NCI-H1694 (cell line): ENCODE measurements around the gene UTF1.

ENCODE experiments used
- DNase-seq: peaks from one replicate; lab custom pipeline; 2025; lab: John Stamatoyannopoulos, UW

The UTF1 gene

DNA sequence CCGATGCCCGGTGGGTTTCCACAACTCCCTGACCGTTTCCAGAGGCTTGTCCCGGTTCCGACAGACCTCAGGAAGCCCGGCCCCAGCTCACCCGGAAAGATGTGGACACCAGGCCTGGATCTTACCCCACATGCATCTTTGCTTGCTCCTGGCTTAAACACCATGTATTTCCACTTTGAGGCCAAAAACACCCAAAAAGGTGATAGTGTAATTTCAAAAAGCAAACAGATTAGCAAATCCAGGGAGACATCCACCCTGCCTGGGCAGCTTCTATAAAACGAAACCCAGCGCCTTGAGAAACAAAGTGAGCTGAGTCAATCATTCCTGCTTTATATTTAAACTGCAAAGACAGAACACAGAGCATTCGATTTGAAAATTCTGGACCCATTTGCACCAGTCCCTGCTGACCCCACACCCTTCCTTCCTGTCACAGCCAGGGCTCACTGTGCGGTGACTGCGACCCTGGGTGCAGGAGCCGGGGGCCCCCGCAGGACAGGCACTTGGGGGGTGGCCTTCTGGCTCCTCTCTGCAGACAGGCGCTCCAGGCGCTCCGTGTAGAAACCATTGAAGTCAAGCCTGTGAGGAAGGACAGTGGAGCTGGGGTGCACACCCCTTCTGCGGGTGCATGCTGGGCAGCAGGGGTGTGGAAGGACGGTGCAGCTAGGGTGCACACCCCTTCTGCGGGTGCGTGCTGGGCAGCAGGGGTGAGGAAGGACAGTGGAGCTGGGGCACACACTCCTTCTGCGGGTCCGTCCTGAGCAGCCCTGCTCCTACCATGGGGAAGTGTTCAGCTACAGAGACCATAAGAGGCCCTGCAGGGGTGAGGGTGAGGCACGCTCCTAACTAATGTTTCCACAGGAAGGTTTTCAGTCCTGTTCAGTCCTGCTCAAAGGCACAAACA is 49.6 kb downstream of the UTF1 start:
- DNase-seq, result no peak

DNA sequence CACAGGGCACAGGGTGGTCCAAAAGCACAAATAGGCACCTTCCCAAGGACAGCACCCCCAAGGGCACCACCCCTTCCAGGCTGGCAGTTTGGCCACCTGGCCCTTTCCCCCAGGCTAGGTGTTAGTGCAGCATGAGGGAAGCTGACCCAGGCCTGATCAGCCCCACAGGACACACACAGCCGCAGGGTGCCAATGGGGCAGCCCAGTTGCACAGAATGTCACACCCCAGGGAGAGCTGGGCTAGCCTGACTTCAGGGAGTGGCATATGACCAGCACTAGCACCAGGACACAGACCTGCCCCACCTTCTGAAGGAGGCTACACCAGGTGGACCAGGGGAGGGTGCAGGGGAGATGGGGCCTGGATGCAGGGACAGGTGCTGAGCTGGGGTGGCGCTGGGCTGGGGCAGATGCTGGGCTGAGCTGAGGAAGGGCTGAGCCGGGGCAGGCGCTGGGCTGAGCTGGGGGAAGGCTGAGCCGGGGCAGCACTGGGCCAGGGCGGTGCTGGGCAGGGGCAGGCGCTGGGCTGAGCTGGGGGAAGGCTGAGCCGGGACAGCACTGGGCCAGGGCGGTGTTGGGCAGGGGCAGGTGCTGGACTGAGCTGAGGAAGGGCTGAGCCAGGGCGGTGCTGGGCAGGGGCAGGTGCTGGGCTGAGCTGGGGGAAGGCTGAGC is 50.5 kb downstream of the UTF1 start:
- DNase-seq, result no peak

DNA sequence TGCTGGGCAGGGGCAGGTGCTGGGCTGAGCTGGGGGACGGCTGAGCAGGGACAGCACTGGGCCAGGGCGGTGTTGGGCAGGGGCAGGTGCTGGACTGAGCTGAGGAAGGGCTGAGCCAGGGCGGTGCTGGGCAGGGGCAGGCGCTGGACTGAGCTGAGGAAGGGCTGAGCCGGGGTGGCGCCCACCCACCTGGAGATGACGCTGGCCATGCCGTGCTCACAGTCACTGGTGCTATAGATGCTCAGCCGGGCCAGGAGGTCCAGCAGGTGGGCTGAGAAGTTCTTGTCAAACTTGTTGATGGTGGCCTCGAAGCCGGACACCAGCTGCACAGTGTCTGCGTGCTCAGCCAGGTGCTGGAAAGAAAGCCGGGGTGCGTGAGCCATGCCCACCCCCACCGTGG is 51.1 kb downstream of the UTF1 start:
- DNase-seq, result no peak
